ENCODE results near the gene CLTA.

Gene CLTA

DNA sequence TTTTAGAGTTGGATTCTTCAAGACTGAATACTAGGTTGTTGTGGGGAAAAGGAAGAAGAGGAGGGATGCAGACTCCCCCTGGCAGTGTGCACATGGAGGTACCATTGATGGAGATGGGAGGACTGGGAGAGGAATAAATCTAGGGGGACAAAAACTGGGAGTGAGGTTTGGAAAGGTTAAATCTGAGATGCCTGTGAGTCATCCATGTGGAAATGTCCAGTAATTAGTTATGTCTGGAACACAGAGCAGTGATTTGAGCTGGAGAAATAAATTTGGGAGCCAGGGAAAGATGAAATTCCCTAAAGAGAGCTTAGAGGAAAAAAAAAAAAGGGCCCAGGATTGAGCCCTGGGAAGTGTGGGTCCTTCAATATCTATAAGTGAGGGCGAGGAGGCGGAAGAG lies 29.5 kb upstream of the CLTA start:
- no peak overlapping the region for H3K27ac ChIP-seq
- TF ChIP-seq CTCF (conservative IDR thresholded peaks at IDR 0.05): no peak
- no peak for TF ChIP-seq ZFX (IDR thresholded peaks at IDR 0.05)

- H3K27ac ChIP-seq: no peak overlapping the region
- TF ChIP-seq CTCF (conservative IDR thresholded peaks at IDR 0.05): no peak
- TF ChIP-seq ZFX (IDR thresholded peaks at IDR 0.05): no peak
These were observed 28.4 kb upstream of the CLTA start for GRCh38 chr9:36162211-36162738.

GRCh38 chr9:36163049-36163785 lies 27.5 kb upstream of the CLTA start:
- no peak for TF ChIP-seq ZFX (IDR thresholded peaks at IDR 0.05)
- no peak for TF ChIP-seq CTCF (conservative IDR thresholded peaks at IDR 0.05)
- H3K27ac ChIP-seq: no peak overlapping the region

GRCh38 chr9:36163786-36164170 lies 26.9 kb upstream of the CLTA start:
- TF ChIP-seq CTCF (conservative IDR thresholded peaks at IDR 0.05) (no peak), ZFX (IDR thresholded peaks at IDR 0.05) (no peak)
- H3K27ac ChIP-seq: no peak overlapping the region

DNA sequence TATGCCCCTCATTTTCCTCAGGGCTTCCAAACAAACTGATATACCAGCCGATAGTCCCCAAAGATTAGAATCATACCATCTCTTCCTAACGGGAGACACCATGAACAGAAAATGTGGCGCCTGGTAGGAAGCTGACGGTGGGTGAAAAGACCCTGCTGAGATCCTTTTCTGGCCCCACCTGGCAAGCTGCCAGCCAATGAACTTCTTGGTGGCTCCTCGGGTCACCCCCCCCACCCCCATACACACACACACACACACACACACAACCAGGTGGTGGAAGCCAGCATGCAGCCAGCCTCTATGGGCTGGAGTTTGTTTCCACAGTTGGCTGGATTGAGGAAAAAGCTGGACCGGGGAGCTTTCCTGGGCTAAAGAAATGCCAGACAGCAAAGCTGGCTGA lies 26.3 kb upstream of the CLTA start:
- TF ChIP-seq CTCF (conservative IDR thresholded peaks at IDR 0.05) (no peak), ZFX (IDR thresholded peaks at IDR 0.05) (no peak)
- no peak overlapping the region for H3K27ac ChIP-seq

- TF ChIP-seq CTCF (conservative IDR thresholded peaks at IDR 0.05) (no peak), ZFX (IDR thresholded peaks at IDR 0.05) (no peak)
- H3K27ac ChIP-seq: no peak overlapping the region
These were observed 25.7 kb upstream of the CLTA start for GRCh38 chr9:36164989-36165388.

GRCh38 chr9:36165826-36166167 lies 24.9 kb upstream of the CLTA start:
- no peak overlapping the region for H3K27ac ChIP-seq
- no peak for TF ChIP-seq CTCF (conservative IDR thresholded peaks at IDR 0.05)
- TF ChIP-seq ZFX (IDR thresholded peaks at IDR 0.05): no peak
